HEK293 (cell line): ENCODE results near the gene DEAF1.
A peak's percentile ranks its signal among the peaks of the same experiment; 100 is the strongest.

Experiments used
- CTCF ChIA-PET: fragments of 350-600 bp; formaldehyde crosslinking; extraction: SDS; loops from one replicate; lab custom pipeline; 2021; ENCODE audit warnings: antibody characterized with exemption; lab: Yijun Ruan, JAX
- POLR2A ChIA-PET: fragments of 300-600 bp; formaldehyde crosslinking; extraction: SDS; loops from one replicate; lab custom pipeline; 2020; ENCODE audit warnings: antibody characterized with exemption, inconsistent platforms; lab: Yijun Ruan, JAX
- H3K27ac ChIP-seq: fragments of 200-500 bp; sonication (Bioruptor generic); 2 replicates; pipeline ENCODE4 v1.5.1; 2014; ENCODE audit warnings: low read depth, low read length, control low read depth, inconsistent platforms; ENCODE audit errors: extremely low read depth
- H3K36me3 ChIP-seq, 2 experiments: fragments of 200-500 bp in 1 of 2; sonication (Bioruptor generic) in 1 of 2; 1 replicate in 1 of 2; 2 replicates in 1 of 2; pipeline ENCODE4 v1.5.1; 2014 to 2017; ENCODE audit warnings: inconsistent platforms in 2 of 2, low read length in 2 of 2; ENCODE audit not compliant: control insufficient read depth in 2 of 2, insufficient read depth in 1 of 2
- H3K4me1 ChIP-seq: fragments of 200-500 bp; sonication (Bioruptor generic); 2 replicates; pipeline ENCODE4 v1.5.1; 2014; ENCODE audit warnings: mild to moderate bottlenecking, low read length, inconsistent platforms; ENCODE audit not compliant: control insufficient read depth, insufficient read depth
- H3K4me3 ChIP-seq: 2 replicates; pipeline ENCODE4 v1.5.1; 2011; ENCODE audit warnings: low read depth, mild to moderate bottlenecking, control low read depth, low read length, moderate library complexity
- H3K9me3 ChIP-seq: fragments of 200-500 bp; sonication (Bioruptor generic); 2 replicates; pipeline ENCODE4 v1.5.1; 2014; ENCODE audit warnings: low read depth, low read length, inconsistent platforms; ENCODE audit not compliant: control insufficient read depth, insufficient read depth
- EGR2 ChIP-seq: fragments of 450-650 bp; formaldehyde crosslinking; IDR thresholded peaks from 2 replicates; pipeline ENCODE4 v1.5.1; 2016; ENCODE audit warnings: low read depth, missing biosample characterization, missing genetic modification characterization
- KLF8 ChIP-seq: fragments of 450-650 bp; formaldehyde crosslinking; IDR thresholded peaks from 2 replicates; pipeline ENCODE4 v1.5.1; 2016; ENCODE audit warnings: missing biosample characterization, missing genetic modification characterization
- MYNN ChIP-seq: fragments of 450-650 bp; formaldehyde crosslinking; IDR thresholded peaks from 2 replicates; pipeline ENCODE4 v1.5.1; 2016; ENCODE audit warnings: missing biosample characterization, missing genetic modification characterization, borderline replicate concordance
- REST ChIP-seq: fragments of 450-650 bp; formaldehyde crosslinking; IDR thresholded peaks from 2 replicates; pipeline ENCODE4 v1.5.1; 2016; ENCODE audit warnings: missing biosample characterization, missing genetic modification characterization
- SCRT2 ChIP-seq: fragments of 450-650 bp; formaldehyde crosslinking; IDR thresholded peaks from 2 replicates; pipeline ENCODE4 v1.5.1; 2016; ENCODE audit warnings: missing biosample characterization, missing genetic modification characterization
- ZBTB6 ChIP-seq: fragments of 450-650 bp; formaldehyde crosslinking; IDR thresholded peaks from 2 replicates; pipeline ENCODE4 v1.5.1; 2017; ENCODE audit warnings: missing biosample characterization, missing genetic modification characterization
- ZIC2 ChIP-seq: fragments of 450-650 bp; formaldehyde crosslinking; IDR thresholded peaks from 2 replicates; pipeline ENCODE4 v1.5.1; 2016; ENCODE audit warnings: missing biosample characterization, missing genetic modification characterization
- ZNF140 ChIP-seq: fragments of 450-650 bp; formaldehyde crosslinking; IDR thresholded peaks from 2 replicates; pipeline ENCODE4 v1.5.1; 2016; ENCODE audit warnings: missing biosample characterization, missing genetic modification characterization
- ZNF169 ChIP-seq: fragments of 450-650 bp; formaldehyde crosslinking; IDR thresholded peaks from 2 replicates; pipeline ENCODE4 v1.5.1; 2016; ENCODE audit warnings: missing biosample characterization, missing genetic modification characterization
- ZNF280C ChIP-seq: fragments of 450-650 bp; formaldehyde crosslinking; IDR thresholded peaks from 2 replicates; pipeline ENCODE4 v1.5.1; 2016; ENCODE audit warnings: missing biosample characterization, missing genetic modification characterization
- ZNF341 ChIP-seq: fragments of 450-650 bp; formaldehyde crosslinking; IDR thresholded peaks from 2 replicates; pipeline ENCODE4; 2016; ENCODE audit warnings: low read depth, missing biosample characterization, missing genetic modification characterization
- ZNF394 ChIP-seq: fragments of 450-650 bp; formaldehyde crosslinking; IDR thresholded peaks from 2 replicates; pipeline ENCODE4 v1.5.1; 2016; ENCODE audit warnings: missing biosample characterization, missing genetic modification characterization, mild to moderate bottlenecking, moderate library complexity, borderline replicate concordance
- ZNF423 ChIP-seq: fragments of 450-650 bp; formaldehyde crosslinking; IDR thresholded peaks from 2 replicates; pipeline ENCODE4 v1.5.1; 2016; ENCODE audit warnings: missing biosample characterization, missing genetic modification characterization
- ZNF426 ChIP-seq: fragments of 450-650 bp; formaldehyde crosslinking; IDR thresholded peaks from 2 replicates; pipeline ENCODE4 v1.5.1; 2017; ENCODE audit warnings: missing biosample characterization, missing genetic modification characterization, mild to moderate bottlenecking, inconsistent platforms, moderate library complexity
- ZNF433 ChIP-seq: fragments of 450-650 bp; formaldehyde crosslinking; IDR thresholded peaks from 2 replicates; pipeline ENCODE4 v1.5.1; 2016; ENCODE audit warnings: missing biosample characterization, missing genetic modification characterization, low read depth
- ZNF518A ChIP-seq: fragments of 450-650 bp; formaldehyde crosslinking; conservative IDR thresholded peaks from 2 replicates; pipeline ENCODE4 v1.5.1; 2016; ENCODE audit warnings: low read depth, missing biosample characterization, missing genetic modification characterization
- ZNF521 ChIP-seq: fragments of 450-650 bp; formaldehyde crosslinking; IDR thresholded peaks from 2 replicates; pipeline ENCODE4 v1.5.1; 2017; ENCODE audit warnings: missing biosample characterization, mild to moderate bottlenecking, missing genetic modification characterization
- ZNF600 ChIP-seq: fragments of 450-650 bp; formaldehyde crosslinking; IDR thresholded peaks from 2 replicates; pipeline ENCODE4 v1.5.1; 2016; ENCODE audit warnings: missing biosample characterization, missing genetic modification characterization
- ZNF76 ChIP-seq: fragments of 450-650 bp; formaldehyde crosslinking; IDR thresholded peaks from 2 replicates; pipeline ENCODE4; 2016; ENCODE audit warnings: low read depth, missing biosample characterization, missing genetic modification characterization, borderline replicate concordance
- ZNF768 ChIP-seq: fragments of 450-650 bp; formaldehyde crosslinking; IDR thresholded peaks from 2 replicates; pipeline ENCODE4 v1.5.1; 2018; ENCODE audit warnings: missing biosample characterization, mild to moderate bottlenecking, missing genetic modification characterization
- ZNF777 ChIP-seq: fragments of 450-650 bp; formaldehyde crosslinking; IDR thresholded peaks from 2 replicates; pipeline ENCODE4 v1.5.1; 2017; ENCODE audit warnings: missing biosample characterization, missing genetic modification characterization, borderline replicate concordance
- TF ChIP-seq, protein P1 (sequence below): fragments of 450-650 bp; formaldehyde crosslinking; IDR thresholded peaks from 2 replicates; pipeline ENCODE4 v1.5.1; 2016; ENCODE audit warnings: missing biosample characterization, missing genetic modification characterization
- TF ChIP-seq, protein P2 (sequence below): fragments of 450-650 bp; formaldehyde crosslinking; IDR thresholded peaks from 2 replicates; pipeline ENCODE4 v1.5.1; 2016; ENCODE audit warnings: missing biosample characterization, missing genetic modification characterization

Gene DEAF1

GRCh38 chr11:638631-639331 lies 56.2 kb downstream of the DEAF1 start:
- ChIA-PET POLR2A (no interaction called here), CTCF (no interaction called here)

More at GRCh38 chr11:638631-639331, 56.2 kb downstream of the DEAF1 start:
- Histone ChIP-seq H3K27ac (no peak overlapping the region), H3K36me3 (peaks cover 0 to 38% of the 10 kb centered on the region in 2 experiments; a peak in 1 of 3 replicates), H3K9me3 (no peaks in the 10 kb centered on the region)
- TF ChIP-seq ZNF426 (tag by site-specific recombination) (no peak), ZIC2 (peak; percentile 61), ZNF169 (tag by site-specific recombination) (no peak), ZNF76 (tag by site-specific recombination) (no peak), ZNF518A (tag by site-specific recombination) (no peak), ZNF600 (tag by site-specific recombination) (peak; percentile 85), EGR2 (tag by site-specific recombination) (peak; percentile 42; the same call in 1 of the 2 replicates), KLF8 (tag by site-specific recombination) (0 out of 2 replicates have a peak, but pooled peaks have one; percentile 37), ZNF777 (tag by site-specific recombination) (no peak), ZNF768 (tag by site-specific recombination) (no peak), ZNF521 (tag by site-specific recombination) (no peak), ZNF341 (peak; percentile 99), ZNF423 (tag by site-specific recombination) (0 out of 2 replicates have a peak, but pooled peaks have one; percentile 12), ZNF433 (no peak), ZNF280C (tag by site-specific recombination) (no peak), MYNN (tag by site-specific recombination) (no peak), ZNF140 (tag by site-specific recombination) (no peak), REST (tag by site-specific recombination) (no peak), SCRT2 (tag by site-specific recombination) (no peak), ZBTB6 (tag by site-specific recombination) (peak; percentile 92), ZNF394 (tag by site-specific recombination) (peak; percentile 71; the same call in 1 of the 2 replicates)
- TF ChIP-seq, protein P1, sequence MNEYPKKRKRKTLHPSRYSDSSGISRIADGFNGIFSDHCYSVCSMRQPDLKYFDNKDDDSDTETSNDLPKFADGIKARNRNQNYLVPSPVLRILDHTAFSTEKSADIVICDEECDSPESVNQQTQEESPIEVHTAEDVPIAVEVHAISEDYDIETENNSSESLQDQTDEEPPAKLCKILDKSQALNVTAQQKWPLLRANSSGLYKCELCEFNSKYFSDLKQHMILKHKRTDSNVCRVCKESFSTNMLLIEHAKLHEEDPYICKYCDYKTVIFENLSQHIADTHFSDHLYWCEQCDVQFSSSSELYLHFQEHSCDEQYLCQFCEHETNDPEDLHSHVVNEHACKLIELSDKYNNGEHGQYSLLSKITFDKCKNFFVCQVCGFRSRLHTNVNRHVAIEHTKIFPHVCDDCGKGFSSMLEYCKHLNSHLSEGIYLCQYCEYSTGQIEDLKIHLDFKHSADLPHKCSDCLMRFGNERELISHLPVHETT (tag by site-specific recombination), result no peak
- TF ChIP-seq, protein P2, sequence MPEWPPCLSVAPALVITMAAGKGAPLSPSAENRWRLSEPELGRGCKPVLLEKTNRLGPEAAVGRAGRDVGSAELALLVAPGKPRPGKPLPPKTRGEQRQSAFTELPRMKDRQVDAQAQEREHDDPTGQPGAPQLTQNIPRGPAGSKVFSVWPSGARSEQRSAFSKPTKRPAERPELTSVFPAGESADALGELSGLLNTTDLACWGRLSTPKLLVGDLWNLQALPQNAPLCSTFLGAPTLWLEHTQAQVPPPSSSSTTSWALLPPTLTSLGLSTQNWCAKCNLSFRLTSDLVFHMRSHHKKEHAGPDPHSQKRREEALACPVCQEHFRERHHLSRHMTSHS (tag by site-specific recombination), result no peak
- TF ChIP-seq, all 188 proteins: peak for 8
- H3K4me1 ChIP-seq, result no peaks in the 10 kb centered on the region
- H3K4me3 ChIP-seq, result no peak overlapping the region
